GM12875 (cell line): ENCODE results near the gene SPATC1L.

Experiments
- H3K4me3 ChIP-seq: one replicate; pipeline ENCODE4 v1.5.1; 2011; ENCODE audit warnings: low read depth, low read length, control low read depth
- CTCF ChIP-seq: IDR thresholded peaks from 2 replicates; pipeline ENCODE4 v1.5.1; 2011; ENCODE audit warnings: low read depth, mild to moderate bottlenecking, control low read depth, inconsistent platforms, low read length, moderate library complexity, borderline replicate concordance; ENCODE audit not compliant: insufficient read depth

SPATC1L gene

GRCh38 chr21:46119637-46120271 lies 64.5 kb downstream of the SPATC1L start:
- TF ChIP-seq CTCF: no peak
- H3K4me3 ChIP-seq: no peak overlapping the region

- H3K4me3 ChIP-seq: no peak overlapping the region
- TF ChIP-seq CTCF: no peak
Observed at GRCh38 chr21:46119144-46119636, 65.1 kb downstream of the SPATC1L start.

GRCh38 chr21:46118316-46119143 lies 65.7 kb downstream of the SPATC1L start:
- no peak for TF ChIP-seq CTCF
- H3K4me3 ChIP-seq: no peak overlapping the region

- TF ChIP-seq CTCF: no peak
- H3K4me3 ChIP-seq: no peak overlapping the region
Observed at GRCh38 chr21:46117586-46118315, 66.5 kb downstream of the SPATC1L start.

- no peak for TF ChIP-seq CTCF
- H3K4me3 ChIP-seq: no peak overlapping the region
Observed at GRCh38 chr21:46116776-46117585, 67.3 kb downstream of the SPATC1L start.

- TF ChIP-seq CTCF: no peak
- H3K4me3 ChIP-seq: no peak overlapping the region
Observed at GRCh38 chr21:46116189-46116775, 68.0 kb downstream of the SPATC1L start.
